HepG2 (cell line): ENCODE measurements around the gene CAPN3. TPM values are rescaled to one million over a fixed set of nuclear protein-coding genes. Genes with fewer than 3 reads are reported as not detected.
A peak's percentile ranks its signal among the peaks of the same experiment; 100 is the strongest.

ENCODE experiments used
- ATAC-seq: fragments of 200-7000 bp; cut with Tn5 transposase; 3 replicates; pipeline ENCODE4 v1.9.1; 2020; ENCODE audit warnings: mild to moderate bottlenecking, moderate library complexity
- BruUV-seq: library from RNA; stranded (reverse); fragments of 400-500 nt; replicated peaks from 2 replicates; lab custom pipeline; 2021; lab: Mats Ljungman, UMichigan
- CTCF ChIA-PET: fragments of 300-600 bp; formaldehyde crosslinking; extraction: SDS; loops from one replicate; lab custom pipeline; 2021; ENCODE audit warnings: low total read pairs, inconsistent platforms, low intra/inter-chr PET ratio; lab: Yijun Ruan, JAX
- POLR2A ChIA-PET: fragments of 350-600 bp; sonication (Branson Sonifier 250); formaldehyde crosslinking; loops from one replicate; lab custom pipeline; 2020; ENCODE audit warnings: antibody characterized with exemption, inconsistent platforms; lab: Yijun Ruan, JAX
- DNase-seq: peaks from one replicate; pipeline ENCODE4 v3.0.0-alpha.2; 2015; ENCODE audit warnings: low spot score
- FAIRE-seq: peaks from 3 replicates; lab custom pipeline; 2011; peaks lifted over from hg19 to GRCh38; lab: Jason Lieb, UNC
- H2AFZ ChIP-seq: one replicate; pipeline ENCODE4 v1.6.1; 2011; ENCODE audit warnings: low read length, inconsistent platforms
- H3K27ac ChIP-seq: fragments of 300-600 bp; 3 replicates; pipeline ENCODE4 v1.8.0; 2011; ENCODE audit warnings: mixed run types, mild to moderate bottlenecking, mixed read lengths, low read length, inconsistent platforms; ENCODE audit not compliant: insufficient read depth; ENCODE audit errors: extremely low read length
- H3K27me3 ChIP-seq, 2 experiments: fragments of 200-600 bp in 1 of 2; 2 replicates in 1 of 2; 3 replicates in 1 of 2; pipeline versions ENCODE4 v1.6.0 to v1.8.0; 2011; ENCODE audit warnings: low read length in 2 of 2, mild to moderate bottlenecking in 2 of 2, moderate library complexity in 2 of 2, inconsistent platforms in 1 of 2; ENCODE audit not compliant: insufficient read depth in 2 of 2, control insufficient read depth in 1 of 2
- H3K36me3 ChIP-seq, 2 experiments: fragments of 200-600 bp in 1 of 2; replicated peaks in 1 of 2; 2 replicates in 1 of 2; 3 replicates in 1 of 2; pipeline versions ENCODE4 v1.5.1 to v1.8.0; 2011; ENCODE audit warnings: low read length in 2 of 2, inconsistent platforms in 1 of 2; ENCODE audit not compliant: insufficient read depth in 2 of 2, control insufficient read depth in 1 of 2
- H3K4me1 ChIP-seq: 2 replicates; pipeline ENCODE4 v1.5.1; 2012; ENCODE audit warnings: low read length, inconsistent platforms; ENCODE audit not compliant: insufficient read depth
- H3K4me2 ChIP-seq: 2 replicates; pipeline ENCODE4 v1.6.0; 2011; ENCODE audit warnings: low read depth, low read length, inconsistent platforms
- H3K4me3 ChIP-seq, 3 experiments: fragments of 200-600 bp in 1 of 3; sonication (generic), shearing (Covaris generic) in 1 of 3; replicated peaks in 1 of 3; 2 replicates each; pipeline ENCODE4 v1.5.1; 2011 to 2016; ENCODE audit warnings: low read length in 3 of 3, inconsistent platforms in 2 of 3, low read depth in 2 of 3, mild to moderate bottlenecking in 2 of 3, control low read depth in 1 of 3, mixed read lengths in 1 of 3; ENCODE audit not compliant: insufficient read depth in 1 of 3
- H3K79me2 ChIP-seq: one replicate; pipeline ENCODE4 v1.6.1; 2011; ENCODE audit warnings: low read length, inconsistent platforms; ENCODE audit not compliant: insufficient read depth
- H3K9ac ChIP-seq: 2 replicates; pipeline ENCODE4 v1.6.0; 2011; ENCODE audit warnings: mild to moderate bottlenecking, low read depth, low read length, inconsistent platforms; ENCODE audit not compliant: insufficient read depth
- H3K9me3 ChIP-seq: 2 replicates; pipeline ENCODE4 v1.5.1; 2012; ENCODE audit warnings: mild to moderate bottlenecking, low read length
- H4K20me1 ChIP-seq: 2 replicates; pipeline ENCODE4 v1.6.0; 2011; ENCODE audit warnings: inconsistent platforms, mild to moderate bottlenecking, low read length, moderate library complexity; ENCODE audit not compliant: insufficient read depth
- MED8 ChIP-seq: sonication (generic); formaldehyde crosslinking; IDR thresholded peaks from 2 replicates; pipeline ENCODE4 v1.8.1; 2023; ENCODE audit warnings: mild to moderate bottlenecking, missing genetic modification reagents; ENCODE audit not compliant: insufficient replicate concordance
- PRPF4 ChIP-seq: fragments of 200-400 bp; formaldehyde crosslinking; IDR thresholded peaks from 2 replicates; pipeline ENCODE4 v1.6.1; 2016; ENCODE audit warnings: low read length, low read depth; ENCODE audit not compliant: poor library complexity, severe bottlenecking
- RAD21 ChIP-seq: fragments of 450-650 bp; formaldehyde crosslinking; IDR thresholded peaks from 2 replicates; pipeline ENCODE4 v1.5.0; 2020; ENCODE audit warnings: mild to moderate bottlenecking
- SMC3 ChIP-seq: IDR thresholded peaks from 2 replicates; pipeline ENCODE4 v1.6.1; 2011; ENCODE audit warnings: low read length, improper control_type of control experiment
- STAG1 ChIP-seq: sonication (generic); formaldehyde crosslinking; IDR thresholded peaks from 2 replicates; pipeline ENCODE4 v1.4.0; 2020; ENCODE audit warnings: missing genetic modification reagents
- ZFP41 ChIP-seq: sonication (generic); formaldehyde crosslinking; IDR thresholded peaks from 2 replicates; pipeline ENCODE4 v1.4.0; 2020; ENCODE audit warnings: mild to moderate bottlenecking, missing genetic modification reagents, borderline replicate concordance
- ZFP90 ChIP-seq: sonication (generic); formaldehyde crosslinking; IDR thresholded peaks from 2 replicates; pipeline ENCODE4 v1.8.0; 2022; ENCODE audit warnings: missing genetic modification reagents, mild to moderate bottlenecking, inconsistent platforms, borderline replicate concordance
- ZSCAN22 ChIP-seq: sonication (generic); formaldehyde crosslinking; IDR thresholded peaks from 2 replicates; pipeline ENCODE4 v1.4.0; 2020; ENCODE audit warnings: mild to moderate bottlenecking, missing genetic modification reagents
- WGBS: methylation state at CpG from one replicate; pipeline ENCODE4 v1.1.6; 2017; ENCODE audit warnings: low lambda C conversion rate; 5-methylcytosine and 5-hydroxymethylcytosine counted together
- in situ Hi-C: cut with HindIII; loops from 2 replicates; pipeline ENCODE4 v1.10.0; 2017; ENCODE audit warnings: low pct_unique_long_range_greater_than_20kb; ENCODE audit not compliant: extremely low pct_ligation_motif_present
- intact Hi-C: fragments of 100-400 bp; cut with micrococcal nuclease; formaldehyde crosslinking; loops from one replicate; pipeline ENCODE4 v1.10.0; 2022; ENCODE audit not compliant: unreplicated experiment
- polyA plus RNA-seq, 8 experiments: library from polyadenylated mRNA; depleted of rRNA in 3 of 8; stranded (reverse) in 7 of 8; unstranded in 1 of 8; fragments of >200 nt; fragmentation: Illumina TruSeq in 4 of 8; extraction: Trizol in 4 of 8; gene quantifications; 2 replicates each; pipeline versions ENCODE4 v1.2.1 to v1.2.3, GENCODE V29; 2011 to 2016; ENCODE audit warnings: low read depth in 4 of 8, missing spikeins in 1 of 8, mixed read lengths in 1 of 8; ENCODE audit not compliant: insufficient read depth in 1 of 8
- total RNA-seq, 5 experiments: library from RNA; depleted of rRNA; stranded (reverse); fragments of >200 nt; fragmentation: Illumina TruSeq; extraction: Trizol; gene quantifications; 2 replicates each; pipeline ENCODE4 v1.2.3, GENCODE V29; 2016; ENCODE audit warnings: low read depth in 1 of 5
- TF ChIP-seq, protein P1 (sequence below): sonication (generic); formaldehyde crosslinking; IDR thresholded peaks from 2 replicates; pipeline ENCODE4 v1.4.0; 2020; ENCODE audit warnings: missing genetic modification reagents
- TF ChIP-seq, protein P2 (sequence below): sonication (generic); formaldehyde crosslinking; IDR thresholded peaks from 2 replicates; pipeline ENCODE4 v1.5.0; 2020; ENCODE audit warnings: mild to moderate bottlenecking, missing genetic modification reagents, moderate library complexity
- TF ChIP-seq, protein P3 (sequence below): sonication (generic); formaldehyde crosslinking; conservative IDR thresholded peaks from 2 replicates; pipeline ENCODE4 v1.8.0; 2022; ENCODE audit warnings: low read depth, missing genetic modification reagents

Gene CAPN3
- total and polyA plus RNA-seq, 2 of the 13 experiments (the other 11 are each of a cell fraction or from before 2014, with no cell fraction given): 1.3 to 4.6 TPM

DNA sequence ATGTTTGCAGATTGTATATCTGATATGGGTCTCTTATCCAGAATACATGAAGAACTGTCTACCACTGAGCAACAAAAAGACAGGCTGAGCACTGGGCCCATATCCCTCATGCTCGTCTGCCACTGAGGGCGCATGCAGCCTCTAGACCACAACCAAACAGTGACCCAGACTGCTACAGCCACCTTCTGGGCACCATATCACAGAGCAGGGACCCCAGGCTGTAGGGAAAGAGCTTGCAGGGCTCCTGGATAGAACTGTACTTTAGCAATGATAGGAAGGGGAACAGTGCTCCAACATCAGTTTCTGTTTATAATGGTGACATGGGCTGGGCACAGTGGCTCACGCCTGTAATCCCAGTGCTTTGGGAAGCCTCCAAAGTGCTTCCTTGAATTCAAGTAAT, 45.8 kb upstream of the CAPN3 start:
- Histone ChIP-seq H3K9me3 (no peaks in the 10 kb centered on the region), H3K4me3 (no peak overlapping the region), H3K36me3 (peaks cover 0 to 5% of the 10 kb centered on the region in 2 experiments; a peak in 1 of 5 replicates), H4K20me1 (no peaks in the 10 kb centered on the region)
- CTCF ChIA-PET: no interaction called here
- intact Hi-C loops: loop anchor here (10.0 kb wide), 1 partner anchor 49 kb away; no protein-coding TSS in a partner anchor
- peak; percentile 62 for TF ChIP-seq STAG1 (CRISPR knock-in tag)
- TF ChIP-seq, protein P1, sequence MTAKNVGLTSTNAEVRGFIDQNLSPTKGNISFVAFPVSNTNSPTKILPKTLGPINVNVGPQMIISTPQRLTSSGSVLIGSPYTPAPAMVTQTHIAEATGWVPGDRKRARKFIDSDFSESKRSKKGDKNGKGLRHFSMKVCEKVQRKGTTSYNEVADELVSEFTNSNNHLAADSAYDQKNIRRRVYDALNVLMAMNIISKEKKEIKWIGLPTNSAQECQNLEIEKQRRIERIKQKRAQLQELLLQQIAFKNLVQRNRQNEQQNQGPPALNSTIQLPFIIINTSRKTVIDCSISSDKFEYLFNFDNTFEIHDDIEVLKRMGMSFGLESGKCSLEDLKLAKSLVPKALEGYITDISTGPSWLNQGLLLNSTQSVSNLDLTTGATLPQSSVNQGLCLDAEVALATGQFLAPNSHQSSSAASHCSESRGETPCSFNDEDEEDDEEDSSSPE: no peak
- no peak for TF ChIP-seq ZSCAN22 (CRISPR knock-in tag)
- TF ChIP-seq SMC3: peak; percentile 13; the same call in 1 of the 2 replicates
- TF ChIP-seq, protein P2, sequence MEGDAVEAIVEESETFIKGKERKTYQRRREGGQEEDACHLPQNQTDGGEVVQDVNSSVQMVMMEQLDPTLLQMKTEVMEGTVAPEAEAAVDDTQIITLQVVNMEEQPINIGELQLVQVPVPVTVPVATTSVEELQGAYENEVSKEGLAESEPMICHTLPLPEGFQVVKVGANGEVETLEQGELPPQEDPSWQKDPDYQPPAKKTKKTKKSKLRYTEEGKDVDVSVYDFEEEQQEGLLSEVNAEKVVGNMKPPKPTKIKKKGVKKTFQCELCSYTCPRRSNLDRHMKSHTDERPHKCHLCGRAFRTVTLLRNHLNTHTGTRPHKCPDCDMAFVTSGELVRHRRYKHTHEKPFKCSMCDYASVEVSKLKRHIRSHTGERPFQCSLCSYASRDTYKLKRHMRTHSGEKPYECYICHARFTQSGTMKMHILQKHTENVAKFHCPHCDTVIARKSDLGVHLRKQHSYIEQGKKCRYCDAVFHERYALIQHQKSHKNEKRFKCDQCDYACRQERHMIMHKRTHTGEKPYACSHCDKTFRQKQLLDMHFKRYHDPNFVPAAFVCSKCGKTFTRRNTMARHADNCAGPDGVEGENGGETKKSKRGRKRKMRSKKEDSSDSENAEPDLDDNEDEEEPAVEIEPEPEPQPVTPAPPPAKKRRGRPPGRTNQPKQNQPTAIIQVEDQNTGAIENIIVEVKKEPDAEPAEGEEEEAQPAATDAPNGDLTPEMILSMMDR: peak; percentile 67
- TF ChIP-seq, protein P3, sequence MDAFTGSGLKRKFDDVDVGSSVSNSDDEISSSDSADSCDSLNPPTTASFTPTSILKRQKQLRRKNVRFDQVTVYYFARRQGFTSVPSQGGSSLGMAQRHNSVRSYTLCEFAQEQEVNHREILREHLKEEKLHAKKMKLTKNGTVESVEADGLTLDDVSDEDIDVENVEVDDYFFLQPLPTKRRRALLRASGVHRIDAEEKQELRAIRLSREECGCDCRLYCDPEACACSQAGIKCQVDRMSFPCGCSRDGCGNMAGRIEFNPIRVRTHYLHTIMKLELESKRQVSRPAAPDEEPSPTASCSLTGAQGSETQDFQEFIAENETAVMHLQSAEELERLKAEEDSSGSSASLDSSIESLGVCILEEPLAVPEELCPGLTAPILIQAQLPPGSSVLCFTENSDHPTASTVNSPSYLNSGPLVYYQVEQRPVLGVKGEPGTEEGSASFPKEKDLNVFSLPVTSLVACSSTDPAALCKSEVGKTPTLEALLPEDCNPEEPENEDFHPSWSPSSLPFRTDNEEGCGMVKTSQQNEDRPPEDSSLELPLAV (CRISPR knock-in tag): no peak
- TF ChIP-seq ZFP90 (CRISPR knock-in tag): no peak
- TF ChIP-seq RAD21: peak; percentile 25; the same call in 1 of the 2 replicates
- TF ChIP-seq PRPF4: no peak
- no peak for TF ChIP-seq ZFP41 (CRISPR knock-in tag)
- TF ChIP-seq MED8 (CRISPR knock-in tag): no peak
- TF ChIP-seq, all 625 proteins: peak for 4
- Histone ChIP-seq H3K4me1 (peaks cover 15% of the 10 kb centered on the region), H3K4me2 (no peak overlapping the region), H3K9ac (no peak overlapping the region), H2AFZ (no peak overlapping the region), H3K27me3 (no peaks in the 10 kb centered on the region), H3K79me2 (no peaks in the 10 kb centered on the region), H3K27ac (no peak overlapping the region)
- in situ Hi-C loops: no loop called here
- POLR2A ChIA-PET: interaction anchor here (1.3 kb wide), 1 partner anchor 40 kb away, joined by 5 read pairs; the partner anchor contains the start of genes GANC and TMEM87A
- peak; percentile 92 for ATAC-seq
- 53% methylated on average over 3 of the region's 3 CpGs for WGBS
- peak; percentile 24 for DNase-seq
- no TSS peak for BruUV-seq
- no peak for FAIRE-seq
